B cell (primary cell): Measurements from ENCODE around the gene EDARADD. TPM values are rescaled to one million over a fixed set of nuclear protein-coding genes. Genes with fewer than 3 reads are reported as not detected.

Source experiments
- ATAC-seq: fragments of 200-7000 bp; cut with Tn5 transposase; one replicate; pipeline ENCODE4 v1.10.0; 2021; ENCODE audit warnings: low read depth, mild to moderate bottlenecking, moderate number of reproducible peaks, moderate library complexity
- CTCF ChIA-PET: fragments of 350-600 bp; sonication (Branson Sonifier 250); formaldehyde crosslinking; loops from one replicate; lab custom pipeline; 2021; ENCODE audit warnings: antibody characterized with exemption, inconsistent platforms; lab: Charles Lee
- POLR2A ChIA-PET: fragments of 350-600 bp; sonication (Branson Sonifier 250); formaldehyde crosslinking; loops from one replicate; lab custom pipeline; 2021; ENCODE audit warnings: antibody characterized with exemption; lab: Charles Lee
- DNase-seq: peaks from one replicate; pipeline ENCODE4 v3.0.0; 2013
- H2AFZ ChIP-seq: 2 replicates; pipeline ENCODE4 v1.6.1; 2012; ENCODE audit warnings: mild to moderate bottlenecking, low read depth, low read length; ENCODE audit not compliant: insufficient read depth, poor library complexity, severe bottlenecking
- H3K27ac ChIP-seq, 2 donors: 1 replicate in 1 of 2; 2 replicates in 1 of 2; pipeline ENCODE4 v1.5.1; 2012 to 2013; ENCODE audit warnings: low read length in 2 of 2, mild to moderate bottlenecking in 2 of 2, moderate library complexity in 1 of 2
- H3K27me3 ChIP-seq, 4 experiments: fragments of 200-600 bp in 1 of 4; sonication (generic) in 1 of 4; replicated peaks in 1 of 4; 1 replicate in 2 of 4; 2 replicates in 2 of 4; pipeline versions ENCODE4 v1.6.1 to v1.7.0; 2013 to 2016; ENCODE audit warnings: low read length in 3 of 4, mild to moderate bottlenecking in 2 of 4, mixed read lengths in 1 of 4, moderate library complexity in 1 of 4; ENCODE audit not compliant: insufficient read depth in 4 of 4, control insufficient read depth in 3 of 4; ENCODE audit errors: control extremely low read depth in 1 of 4
- H3K36me3 ChIP-seq, 2 experiments: replicated peaks in 1 of 2; 1 replicate in 1 of 2; 2 replicates in 1 of 2; pipeline versions ENCODE4 v1.6.1 to v1.7.1; 2013; ENCODE audit warnings: low read length in 1 of 2; ENCODE audit not compliant: insufficient read depth in 2 of 2, control insufficient read depth in 1 of 2; ENCODE audit errors: control extremely low read depth in 1 of 2, extremely low read depth in 1 of 2
- H3K4me1 ChIP-seq, 2 donors: fragments of 200-600 bp in 1 of 2; sonication (generic) in 1 of 2; 1 replicate in 1 of 2; 2 replicates in 1 of 2; pipeline versions ENCODE4 v1.5.1 to v1.6.1; 2013 to 2017; ENCODE audit warnings: low read length in 2 of 2; ENCODE audit not compliant: control insufficient read depth in 2 of 2, insufficient read depth in 2 of 2
- H3K4me2 ChIP-seq: replicated peaks from 2 replicates; pipeline ENCODE3; 2012; ENCODE audit warnings: mild to moderate bottlenecking, low read depth, low read length; ENCODE audit not compliant: poor library complexity, severe bottlenecking
- H3K4me3 ChIP-seq, 5 experiments: fragments of 200-600 bp in 1 of 5; sonication (generic) in 1 of 5; 1 replicate in 3 of 5; 2 replicates in 2 of 5; pipeline versions ENCODE4 v1.5.1 to v1.7.0; 2011 to 2016; ENCODE audit warnings: low read length in 4 of 5, mild to moderate bottlenecking in 4 of 5, low read depth in 2 of 5, control low read depth in 1 of 5, moderate library complexity in 1 of 5; ENCODE audit not compliant: insufficient read depth in 1 of 5; ENCODE audit errors: control extremely low read depth in 1 of 5, extremely low read depth in 1 of 5
- H3K79me2 ChIP-seq: fragments of 200-600 bp; sonication (generic); one replicate; pipeline ENCODE4 v1.6.0; 2016; ENCODE audit warnings: low read length; ENCODE audit not compliant: control insufficient read depth, insufficient read depth
- H3K9ac ChIP-seq: fragments of 200-600 bp; sonication (generic); 2 replicates; pipeline ENCODE4 v1.6.1; 2017; ENCODE audit warnings: mild to moderate bottlenecking, low read length, moderate library complexity
- H3K9me3 ChIP-seq, 3 donors: one replicate each; pipeline versions ENCODE4 v1.6.1 to v1.7.1; 2013; ENCODE audit warnings: low read length in 2 of 3; ENCODE audit not compliant: control insufficient read depth in 2 of 3, insufficient read depth in 1 of 3; ENCODE audit errors: control extremely low read depth in 1 of 3
- H4K20me1 ChIP-seq: 2 replicates; pipeline ENCODE4 v1.6.0; 2012; ENCODE audit warnings: mild to moderate bottlenecking, low read length; ENCODE audit not compliant: insufficient read depth, control insufficient read depth, poor library complexity, severe bottlenecking
- H3K27ac Mint-ChIP-seq: one replicate; pipeline ENCODE4 v1.8.0; 2021; ENCODE audit warnings: mixed read lengths
- H3K27me3 Mint-ChIP-seq: one replicate; pipeline ENCODE4 v1.8.0; 2021; ENCODE audit warnings: mixed read lengths
- H3K4me1 Mint-ChIP-seq: one replicate; pipeline ENCODE4 v1.8.0; 2021; ENCODE audit warnings: mixed read lengths
- H3K4me3 Mint-ChIP-seq: one replicate; pipeline ENCODE4 v1.8.0; 2021; ENCODE audit warnings: mixed read lengths
- H3K9me3 Mint-ChIP-seq: one replicate; pipeline ENCODE4 v1.8.0; 2022; ENCODE audit warnings: mixed read lengths; ENCODE audit not compliant: insufficient read depth
- CTCF ChIP-seq: fragments of 200-600 bp; IDR thresholded peaks from one replicate; pipeline ENCODE4 v1.8.0; 2022; ENCODE audit warnings: antibody characterized with exemption, mild to moderate bottlenecking
- EZH2 ChIP-seq: IDR thresholded peaks from 2 replicates; pipeline ENCODE4 v1.6.1; 2012; ENCODE audit warnings: borderline replicate concordance, low read depth, mild to moderate bottlenecking, moderate library complexity, low read length; ENCODE audit not compliant: insufficient read depth, poor library complexity, severe bottlenecking
- WGBS: methylation state at CpG from one replicate; pipeline ENCODE4 v1.1.5; 2013; ENCODE audit warnings: missing lambda C conversion rate; ENCODE audit not compliant: insufficient coverage; 5-methylcytosine and 5-hydroxymethylcytosine counted together
- intact Hi-C: fragments of 100-400 bp; cut with micrococcal nuclease; formaldehyde crosslinking; loops from one replicate; pipeline ENCODE4 v1.10.0; 2022
- polyA plus RNA-seq: library from polyadenylated mRNA; depleted of rRNA; stranded (reverse); fragments of >200 nt; gene quantifications from 2 replicates; pipeline ENCODE4 v1.2.3, GENCODE V29; 2012
- total RNA-seq, 2 donors: library from RNA; stranded (reverse); fragments of 120-200 nt in 1 of 2; gene quantifications; 1 replicate in 1 of 2; 2 replicates in 1 of 2; pipeline versions ENCODE4 v1.2.3 to v1.2.4, GENCODE V29; 2013 to 2022

Gene EDARADD
- total and polyA plus RNA-seq, 2 donors (not counting 1 experiment from before 2014, with no cell fraction given) = 0.15 TPM; not detected in 1

- POLR2A ChIA-PET = no interaction called here
- peak overlapping the region in 2 of 5 experiments; percentile 45 to 56 for H3K4me3 ChIP-seq
- TF ChIP-seq CTCF (no peak), EZH2 (no peak)
- no peaks in the 10 kb centered on the region for H4K20me1 ChIP-seq
- Mint-ChIP-seq H3K9me3 (no peaks in the 10 kb centered on the region), H3K27me3 (peaks cover 51% of the 10 kb centered on the region), H3K4me3 (peak overlapping the region; percentile 85), H3K4me1 (peaks cover 23% of the 10 kb centered on the region), H3K27ac (no peak overlapping the region)
- no peaks in the 10 kb centered on the region for H3K9me3 ChIP-seq
- ATAC-seq = no peak
- H3K4me2 ChIP-seq = peak overlapping the region; percentile 79
- H3K27ac ChIP-seq = no peak overlapping the region
- DNase-seq = no peak
- H3K36me3 ChIP-seq = no peaks in the 10 kb centered on the region
- H2AFZ ChIP-seq = peak overlapping the region; percentile 71
- H3K9ac ChIP-seq = peak overlapping the region; percentile 55
- peaks cover 22 to 25% of the 10 kb centered on the region in 2 donors for H3K4me1 ChIP-seq
- CTCF ChIA-PET = no interaction called here
- intact Hi-C loops = no loop called here
- WGBS = 17% methylated on average over 6 of the region's 24 CpGs
- H3K79me2 ChIP-seq = no peaks in the 10 kb centered on the region
- peaks cover 0 to 34% (median 11%) of the 10 kb centered on the region in 4 experiments for H3K27me3 ChIP-seq
These were observed 2.0 kb downstream of the EDARADD start for GRCh38 chr1:236395947-236396664.

GRCh38 chr1:236396665-236397043, 2.6 kb downstream of the EDARADD start:
- Histone ChIP-seq H3K79me2 (no peaks in the 10 kb centered on the region), H3K4me3 (no peak overlapping the region), H3K4me2 (no peak overlapping the region), H3K27ac (no peak overlapping the region), H4K20me1 (no peaks in the 10 kb centered on the region), H3K4me1 (peaks cover 22 to 25% of the 10 kb centered on the region in 2 donors), H3K27me3 (peaks cover 0 to 34% (median 11%) of the 10 kb centered on the region in 4 experiments), H3K9me3 (no peaks in the 10 kb centered on the region), H2AFZ (no peak overlapping the region), H3K9ac (no peak overlapping the region), H3K36me3 (no peaks in the 10 kb centered on the region)
- no peaks in the 10 kb centered on the region for H3K9me3 Mint-ChIP-seq
- TF ChIP-seq EZH2 (no peak), CTCF (no peak)
- peaks cover 23% of the 10 kb centered on the region for H3K4me1 Mint-ChIP-seq
- CTCF ChIA-PET = interaction anchor here (0.7 kb wide), 1 partner anchor 31 kb away, joined by 3 read pairs; no protein-coding TSS in a partner anchor
- DNase-seq = no peak
- intact Hi-C loops = no loop called here
- peaks cover 54% of the 10 kb centered on the region for H3K27me3 Mint-ChIP-seq
- no peak overlapping the region for H3K27ac Mint-ChIP-seq
- ATAC-seq = no peak
- WGBS = no CpG with 5 or more reads among the region's 2 CpGs
- peak overlapping the region; percentile 85 for H3K4me3 Mint-ChIP-seq
- POLR2A ChIA-PET = no interaction called here
